Activated CD4-positive, alpha-beta T cell treated with anti-CD3 and anti-CD28 coated beads, Interleukin-2, amount 50 U/mL, for 4 hours (primary cell): Measurements from ENCODE around the gene CITED1.

ENCODE experiments used
- DNase-seq, 2 experiments: peaks; one replicate each; pipeline ENCODE4 v3.0.0-alpha.2; 2020

CITED1 gene

DNA sequence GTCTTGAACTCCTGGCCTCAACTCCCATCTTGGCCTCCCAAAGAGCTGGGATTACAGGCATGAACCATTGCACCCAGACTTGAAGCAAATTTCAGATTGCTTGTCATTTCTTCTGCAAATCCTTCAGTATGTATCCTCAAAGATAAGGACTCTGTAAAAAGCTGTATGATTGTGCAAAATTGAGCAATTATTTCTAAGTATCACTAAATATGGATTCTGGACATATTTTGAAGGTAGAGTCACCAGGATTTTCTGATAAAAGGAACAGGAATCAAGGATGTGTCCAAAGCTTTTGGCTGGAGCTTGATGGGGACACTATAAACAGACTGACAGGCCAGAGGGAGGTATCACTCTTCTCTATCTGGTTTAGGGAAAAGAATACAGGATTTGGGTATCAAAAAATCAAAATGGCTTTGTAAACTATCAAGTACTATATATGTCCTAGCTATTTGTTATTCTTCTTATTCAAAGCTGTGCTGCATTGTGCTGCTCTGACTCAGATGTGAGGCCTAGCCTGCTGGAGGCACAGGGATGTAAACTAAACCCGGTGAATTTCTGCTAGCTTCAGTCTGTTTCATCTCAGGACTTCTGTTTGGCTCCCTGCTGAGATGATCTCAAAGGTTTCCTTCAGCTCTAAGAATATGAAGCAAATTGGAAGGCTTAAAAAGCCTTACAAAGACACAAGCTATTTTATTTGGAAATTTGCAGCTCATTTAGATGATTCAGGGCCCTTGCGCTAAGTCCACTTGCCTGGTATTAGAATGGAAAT, 36.9 kb downstream of the CITED1 start:
- DNase-seq, result no peak

DNA sequence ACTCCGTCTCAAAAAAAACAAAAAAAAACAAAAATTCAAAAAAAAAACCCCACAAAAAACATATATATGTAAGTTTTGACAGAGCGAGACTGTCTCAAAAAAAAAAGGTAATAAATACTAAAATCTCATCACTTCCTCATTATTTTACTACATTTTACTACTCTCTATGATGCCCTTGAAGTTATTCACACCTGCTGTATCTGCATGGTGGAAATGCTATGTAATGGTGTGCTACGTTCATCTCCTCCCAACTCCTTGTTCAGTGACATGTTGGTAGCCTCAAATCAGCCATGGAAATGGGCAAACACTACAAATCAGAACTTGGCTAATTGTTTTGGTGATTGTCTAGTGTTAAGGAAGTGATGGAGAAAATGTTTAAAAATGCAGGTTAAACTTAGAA, 40.5 kb downstream of the CITED1 start:
- DNase-seq, result no peak

DNA sequence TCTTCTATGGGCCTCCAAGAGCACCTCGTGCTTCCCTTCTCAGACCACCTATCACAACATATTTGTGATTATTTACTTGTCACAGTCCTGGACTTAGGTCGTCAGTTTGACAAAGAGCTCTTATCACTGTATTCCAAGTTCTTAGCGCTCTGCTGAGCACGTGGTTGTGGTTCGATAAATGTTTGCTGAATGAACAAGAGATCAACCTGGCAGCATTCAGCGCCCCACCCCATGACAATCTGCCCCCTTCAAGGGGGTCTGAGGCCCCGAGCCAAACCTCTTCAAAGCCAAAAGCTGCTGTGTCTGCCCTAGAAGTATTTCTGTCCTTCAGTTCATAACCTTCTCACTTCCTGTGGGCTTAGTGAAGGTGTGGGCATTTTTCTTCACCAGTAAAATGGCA, 43.6 kb downstream of the CITED1 start:
- DNase-seq, result no peak

DNA sequence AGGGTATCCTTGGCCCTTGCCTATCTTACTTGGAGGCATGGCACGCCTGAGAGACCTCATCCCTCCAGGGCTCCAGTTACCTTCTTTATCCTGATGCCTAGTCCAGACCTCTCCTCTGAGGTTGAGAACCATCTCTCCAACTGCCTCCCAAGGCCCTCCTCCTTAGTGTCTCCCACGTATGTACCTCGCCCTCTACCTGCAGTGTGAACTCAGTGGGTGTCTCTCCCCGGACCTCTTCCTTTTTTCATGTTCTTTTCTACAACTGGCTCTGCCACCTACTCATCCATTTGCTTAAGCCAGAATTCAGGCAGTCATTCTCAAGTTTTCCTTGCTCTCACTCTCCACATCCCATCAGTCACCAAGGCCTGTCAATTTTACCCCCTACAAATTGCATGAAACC, 45.3 kb downstream of the CITED1 start:
- no peak for DNase-seq

DNA sequence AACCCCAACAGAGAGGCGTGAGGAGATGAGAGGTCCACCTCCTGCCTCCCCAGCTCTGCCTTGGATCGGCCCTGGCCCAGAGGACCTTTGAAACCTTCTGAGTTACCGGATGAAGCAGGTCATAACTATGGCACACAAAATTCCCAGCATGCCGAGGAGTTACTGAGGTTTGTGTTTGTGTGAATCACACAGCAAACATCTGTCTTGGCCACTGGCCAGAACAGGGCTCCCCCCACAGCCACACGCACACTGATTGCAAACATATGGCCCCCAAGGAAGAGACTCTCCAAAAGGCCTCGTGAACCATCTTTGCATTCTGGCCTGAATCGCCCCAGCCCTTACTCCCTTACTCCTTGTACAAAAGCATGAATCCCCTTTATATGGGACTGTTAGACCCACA, 47.5 kb downstream of the CITED1 start:
- no peak for DNase-seq

DNA sequence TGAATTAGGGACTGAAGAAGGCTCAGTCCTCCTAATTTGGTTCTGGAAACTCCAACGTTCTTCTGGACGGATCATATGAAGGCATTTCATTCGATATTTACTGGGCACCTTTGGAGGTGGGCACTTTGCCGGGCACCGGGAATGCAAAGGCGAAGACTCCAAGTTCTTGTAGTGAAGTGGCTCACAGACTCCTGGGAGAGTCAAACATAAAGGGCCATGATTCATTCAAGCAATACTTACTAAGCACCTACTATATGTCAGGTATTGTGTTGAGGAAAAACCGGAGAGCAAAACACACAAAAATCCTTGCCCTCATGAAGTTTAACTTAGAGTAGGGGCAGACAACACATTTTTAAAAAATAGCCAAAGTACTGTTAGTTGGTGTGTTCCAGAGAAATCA, 49.9 kb downstream of the CITED1 start:
- DNase-seq, result no peak

DNA sequence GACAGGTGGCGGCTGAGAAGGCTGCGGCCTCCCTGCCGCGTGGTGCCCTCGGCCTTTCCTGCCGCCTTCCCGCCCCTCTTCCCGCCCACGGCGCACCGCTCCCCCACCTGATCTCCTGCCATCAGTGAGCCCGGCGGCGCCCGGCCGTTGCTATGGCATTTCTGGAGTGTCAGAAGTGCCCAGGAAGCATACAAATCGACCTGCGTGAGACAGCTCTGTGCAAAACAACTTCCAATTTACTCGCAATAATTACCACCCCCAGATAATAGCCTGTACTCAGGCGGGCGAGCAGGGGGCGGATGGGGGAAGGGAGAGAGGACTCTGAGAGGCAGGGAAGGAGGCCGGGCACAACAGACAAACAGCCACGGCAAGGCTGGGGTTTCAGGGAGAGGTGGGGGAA, 50.3 kb downstream of the CITED1 start:
- DNase-seq, result no peak

DNA sequence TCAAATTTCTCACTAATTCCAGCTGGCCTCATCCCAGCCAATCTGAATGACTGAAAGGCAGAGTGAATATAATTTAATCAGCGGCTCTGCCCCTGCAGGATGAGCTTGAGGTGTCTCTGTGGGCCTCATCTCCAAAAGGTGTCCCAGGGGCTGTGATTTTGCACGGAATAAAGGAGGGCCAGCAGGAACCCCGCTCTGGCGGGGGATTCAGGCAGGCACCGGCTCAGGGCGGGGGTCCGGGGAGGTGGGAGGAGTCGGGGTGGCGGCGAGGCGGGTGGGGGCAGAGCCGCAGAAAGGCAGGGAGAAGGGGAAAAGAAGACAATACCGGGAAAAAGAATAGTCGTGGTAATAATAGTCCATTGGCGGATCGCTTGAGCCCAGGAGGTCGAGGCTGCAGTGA, 50.9 kb downstream of the CITED1 start:
- DNase-seq, result no peak

DNA sequence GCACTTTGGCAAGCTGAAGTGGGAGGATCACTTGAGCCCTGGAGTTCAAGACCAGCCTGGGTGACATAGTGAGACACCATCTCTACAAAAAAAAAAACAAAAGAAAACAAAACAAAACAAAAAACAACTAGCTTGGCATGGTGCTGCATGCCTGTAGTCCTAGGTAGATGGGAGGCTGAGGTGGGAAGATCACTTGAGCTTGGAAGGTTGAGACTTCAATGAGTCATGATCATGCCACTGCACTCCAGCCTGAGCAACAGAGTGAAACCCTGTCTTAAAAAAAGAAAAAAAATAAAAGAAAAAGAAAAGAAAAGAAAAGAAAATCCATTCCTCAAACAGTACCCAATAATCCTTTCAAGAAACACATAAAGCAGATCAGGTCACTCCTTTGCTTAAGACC, 52.0 kb downstream of the CITED1 start:
- DNase-seq, result no peak
